ENCODE data around the gene ZIC2.

The ZIC2 gene

DNA sequence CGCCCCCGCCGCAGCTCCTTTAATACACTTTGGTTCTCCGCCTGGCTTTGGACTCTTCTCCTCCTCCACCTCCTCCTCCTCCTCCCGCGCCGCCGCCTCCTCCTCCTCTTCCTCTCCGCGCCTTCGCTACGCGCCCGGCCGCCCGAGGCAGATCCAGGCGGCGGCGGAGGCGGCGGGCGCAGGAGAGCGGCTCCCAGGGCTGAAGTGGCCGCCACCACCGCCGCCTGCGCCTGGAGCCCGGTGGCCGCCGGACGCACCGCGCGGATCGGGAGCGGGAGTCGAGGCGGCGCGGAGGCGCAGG lies at the start of gene ZIC2:
ZIC2 (plus strand) TSS at position 50 of the 301 bp plus-strand sequence. CDS start 281 bp downstream, outside the sequence.
- DNase-seq (ENCODE audit: low read depth) = no peak
- TF ChIP-seq, protein P1, sequence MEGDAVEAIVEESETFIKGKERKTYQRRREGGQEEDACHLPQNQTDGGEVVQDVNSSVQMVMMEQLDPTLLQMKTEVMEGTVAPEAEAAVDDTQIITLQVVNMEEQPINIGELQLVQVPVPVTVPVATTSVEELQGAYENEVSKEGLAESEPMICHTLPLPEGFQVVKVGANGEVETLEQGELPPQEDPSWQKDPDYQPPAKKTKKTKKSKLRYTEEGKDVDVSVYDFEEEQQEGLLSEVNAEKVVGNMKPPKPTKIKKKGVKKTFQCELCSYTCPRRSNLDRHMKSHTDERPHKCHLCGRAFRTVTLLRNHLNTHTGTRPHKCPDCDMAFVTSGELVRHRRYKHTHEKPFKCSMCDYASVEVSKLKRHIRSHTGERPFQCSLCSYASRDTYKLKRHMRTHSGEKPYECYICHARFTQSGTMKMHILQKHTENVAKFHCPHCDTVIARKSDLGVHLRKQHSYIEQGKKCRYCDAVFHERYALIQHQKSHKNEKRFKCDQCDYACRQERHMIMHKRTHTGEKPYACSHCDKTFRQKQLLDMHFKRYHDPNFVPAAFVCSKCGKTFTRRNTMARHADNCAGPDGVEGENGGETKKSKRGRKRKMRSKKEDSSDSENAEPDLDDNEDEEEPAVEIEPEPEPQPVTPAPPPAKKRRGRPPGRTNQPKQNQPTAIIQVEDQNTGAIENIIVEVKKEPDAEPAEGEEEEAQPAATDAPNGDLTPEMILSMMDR (conservative IDR thresholded peaks at IDR 0.05; ENCODE audit: control insufficient read depth, insufficient read depth, low read depth, low read length) = no peak
- H3K4me3 ChIP-seq (ENCODE audit: control insufficient read depth, low read depth, low read length) = peak within 1 kb of the TSS; percentile 30

- DNase-seq (ENCODE audit: low read depth) = no peak
- TF ChIP-seq, protein P1 (conservative IDR thresholded peaks at IDR 0.05; ENCODE audit: control insufficient read depth, insufficient read depth, low read depth, low read length) = no peak
- H3K4me3 ChIP-seq (ENCODE audit: control insufficient read depth, low read depth, low read length) = no peak overlapping the region
These were observed 48.7 kb upstream of the ZIC2 start for GRCh38 chr13:99932912-99933311.

DNA sequence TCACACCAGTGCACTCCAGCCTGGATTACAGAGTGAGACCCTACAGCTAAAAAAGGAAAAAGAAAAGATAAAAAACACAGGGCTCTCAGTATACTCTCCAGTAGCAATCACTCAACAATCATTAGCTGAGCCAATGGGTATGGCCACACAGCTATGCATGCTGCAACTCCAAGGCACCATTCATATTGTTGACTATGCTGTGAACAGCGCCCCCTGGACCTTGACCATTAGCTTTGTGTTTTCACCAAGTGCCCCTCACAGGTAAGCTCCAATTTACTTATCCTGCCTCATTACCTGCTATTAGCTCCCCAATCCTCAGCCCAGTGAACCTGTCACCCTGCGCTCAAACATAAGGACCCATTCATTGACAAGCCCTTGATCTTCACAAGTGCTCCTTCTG lies 45.8 kb upstream of the ZIC2 start:
- DNase-seq (ENCODE audit: low read depth) = no peak
- H3K4me3 ChIP-seq (ENCODE audit: control insufficient read depth, low read depth, low read length) = no peak overlapping the region
- TF ChIP-seq, protein P1 (conservative IDR thresholded peaks at IDR 0.05; ENCODE audit: control insufficient read depth, insufficient read depth, low read depth, low read length) = no peak

GRCh38 chr13:99938635-99939034 lies 42.9 kb upstream of the ZIC2 start:
- TF ChIP-seq, protein P1 (conservative IDR thresholded peaks at IDR 0.05; ENCODE audit: control insufficient read depth, insufficient read depth, low read depth, low read length) = no peak
- no peak overlapping the region for H3K4me3 ChIP-seq (ENCODE audit: control insufficient read depth, low read depth, low read length)
- no peak for DNase-seq (ENCODE audit: low read depth)

GRCh38 chr13:99941086-99941485 lies 40.5 kb upstream of the ZIC2 start:
- H3K4me3 ChIP-seq (ENCODE audit: control insufficient read depth, low read depth, low read length) = no peak overlapping the region
- TF ChIP-seq, protein P1 (conservative IDR thresholded peaks at IDR 0.05; ENCODE audit: control insufficient read depth, insufficient read depth, low read depth, low read length) = no peak
- DNase-seq (ENCODE audit: low read depth) = no peak

GRCh38 chr13:99941911-99942310 lies 39.7 kb upstream of the ZIC2 start:
- no peak overlapping the region for H3K4me3 ChIP-seq (ENCODE audit: control insufficient read depth, low read depth, low read length)
- no peak for DNase-seq (ENCODE audit: low read depth)
- TF ChIP-seq, protein P1 (conservative IDR thresholded peaks at IDR 0.05; ENCODE audit: control insufficient read depth, insufficient read depth, low read depth, low read length) = no peak

- TF ChIP-seq, protein P1 (conservative IDR thresholded peaks at IDR 0.05; ENCODE audit: control insufficient read depth, insufficient read depth, low read depth, low read length) = no peak
- no peak for DNase-seq (ENCODE audit: low read depth)
- H3K4me3 ChIP-seq (ENCODE audit: control insufficient read depth, low read depth, low read length) = no peak overlapping the region
These were observed 37.5 kb upstream of the ZIC2 start for GRCh38 chr13:99944102-99944501.

Data from fibroblast of mammary gland (primary cell).